ENCODE results near the gene MGME1. TPM values are rescaled to one million over a fixed set of nuclear protein-coding genes. Genes with fewer than 3 reads are reported as not detected.

The MGME1 gene
- total RNA-seq, 1 donor from 2014 or later = 14.2 TPM

DNA sequence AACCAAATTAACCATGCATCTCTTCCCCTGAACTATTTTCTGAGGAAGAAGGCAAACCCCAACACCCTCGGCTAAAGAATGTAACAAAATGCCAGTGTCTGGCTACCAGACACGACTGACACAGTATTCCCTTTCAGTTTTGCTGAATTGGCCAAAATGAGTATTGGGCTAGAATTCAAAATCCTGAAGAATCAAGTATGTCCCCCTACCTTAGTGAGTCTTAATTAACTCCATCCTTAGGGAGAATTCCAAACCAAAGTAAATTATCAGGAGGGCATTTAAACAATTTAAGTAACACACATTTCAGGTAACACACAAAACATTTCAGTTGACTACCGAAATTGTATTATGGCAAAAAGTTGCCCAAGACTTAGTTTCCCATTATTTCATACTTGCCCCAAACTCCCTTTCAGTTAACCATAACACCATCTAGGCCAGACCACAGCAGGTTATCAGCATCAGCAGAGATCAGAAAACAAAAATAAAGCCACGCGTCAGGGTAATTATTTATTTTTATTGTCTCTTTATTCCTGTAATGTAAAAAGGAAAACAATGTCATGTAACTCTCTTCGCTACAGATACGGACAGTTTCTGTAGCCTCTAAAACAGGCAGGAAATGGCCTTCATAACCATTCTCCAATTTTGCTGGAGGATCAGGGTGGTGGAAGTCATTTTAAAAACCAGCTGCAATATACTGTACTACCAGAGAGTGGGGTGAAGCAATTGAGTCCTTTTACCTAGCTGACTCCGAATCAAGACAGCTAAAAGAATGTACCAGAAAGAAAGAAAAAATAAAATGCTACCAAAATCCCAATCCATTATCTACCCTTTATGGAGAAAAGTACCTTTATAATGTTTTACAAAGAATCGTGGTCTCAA, 2.1 kb upstream of the MGME1 start:
- Histone ChIP-seq H3K9ac (ENCODE audit: low read length) (peak overlapping the region; percentile 98), H3K4me1 (ENCODE audit: insufficient read depth, low read length) (peaks cover 52% of the 10 kb centered on the region), H2AFZ (ENCODE audit: low read depth, low read length) (no peak overlapping the region), H3K4me3 (ENCODE audit: insufficient read depth, low read depth, low read length) (peak overlapping the region; percentile 90), H3K27me3 (ENCODE audit: insufficient read depth, low read length) (no peaks in the 10 kb centered on the region), H3K79me2 (ENCODE audit: insufficient read depth, low read length) (peaks cover 94% of the 10 kb centered on the region), H3K4me2 (ENCODE audit: low read length) (peak overlapping the region; percentile 95), H4K20me1 (ENCODE audit: insufficient read depth, low read length) (peaks cover 64% of the 10 kb centered on the region), H3K27ac (ENCODE audit: low read depth, low read length) (peak overlapping the region; percentile 99), H3K9me3 (ENCODE audit: insufficient read depth, low read depth, low read length) (no peaks in the 10 kb centered on the region), H3K36me3 (ENCODE audit: insufficient read depth, low read length) (peaks cover 6% of the 10 kb centered on the region)
- Mint-ChIP-seq H3K27me3 (ENCODE audit: low read depth, unreplicated experiment) (no peaks in the 10 kb centered on the region), H3K27ac (ENCODE audit: unreplicated experiment) (peak overlapping the region; percentile 91), H3K9me3 (ENCODE audit: unreplicated experiment) (no peaks in the 10 kb centered on the region), H3K4me1 (ENCODE audit: low read depth, unreplicated experiment) (peaks cover 28% of the 10 kb centered on the region), H3K4me3 (ENCODE audit: unreplicated experiment) (peak overlapping the region; percentile 85), H3K36me3 (ENCODE audit: low read depth, unreplicated experiment) (peaks cover 12% of the 10 kb centered on the region)
- TF ChIP-seq EZH2 (IDR thresholded peaks at IDR 0.05; ENCODE audit: insufficient read depth, low read length) = no peak
- TF ChIP-seq, protein P1, sequence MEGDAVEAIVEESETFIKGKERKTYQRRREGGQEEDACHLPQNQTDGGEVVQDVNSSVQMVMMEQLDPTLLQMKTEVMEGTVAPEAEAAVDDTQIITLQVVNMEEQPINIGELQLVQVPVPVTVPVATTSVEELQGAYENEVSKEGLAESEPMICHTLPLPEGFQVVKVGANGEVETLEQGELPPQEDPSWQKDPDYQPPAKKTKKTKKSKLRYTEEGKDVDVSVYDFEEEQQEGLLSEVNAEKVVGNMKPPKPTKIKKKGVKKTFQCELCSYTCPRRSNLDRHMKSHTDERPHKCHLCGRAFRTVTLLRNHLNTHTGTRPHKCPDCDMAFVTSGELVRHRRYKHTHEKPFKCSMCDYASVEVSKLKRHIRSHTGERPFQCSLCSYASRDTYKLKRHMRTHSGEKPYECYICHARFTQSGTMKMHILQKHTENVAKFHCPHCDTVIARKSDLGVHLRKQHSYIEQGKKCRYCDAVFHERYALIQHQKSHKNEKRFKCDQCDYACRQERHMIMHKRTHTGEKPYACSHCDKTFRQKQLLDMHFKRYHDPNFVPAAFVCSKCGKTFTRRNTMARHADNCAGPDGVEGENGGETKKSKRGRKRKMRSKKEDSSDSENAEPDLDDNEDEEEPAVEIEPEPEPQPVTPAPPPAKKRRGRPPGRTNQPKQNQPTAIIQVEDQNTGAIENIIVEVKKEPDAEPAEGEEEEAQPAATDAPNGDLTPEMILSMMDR (IDR thresholded peaks at IDR 0.05; ENCODE audit: insufficient read depth, low read depth, low read length) = peak; percentile 27
- DNase-seq (ENCODE audit: low read depth) (no peak), FAIRE-seq (no peak)

GRCh38 chr20:17967521-17968365, 1.1 kb upstream of the MGME1 start:
- Mint-ChIP-seq H3K27ac (ENCODE audit: unreplicated experiment) (peak overlapping the region; percentile 91), H3K27me3 (ENCODE audit: low read depth, unreplicated experiment) (no peaks in the 10 kb centered on the region), H3K4me1 (ENCODE audit: low read depth, unreplicated experiment) (peaks cover 24% of the 10 kb centered on the region), H3K4me3 (ENCODE audit: unreplicated experiment) (peak overlapping the region; percentile 85), H3K36me3 (ENCODE audit: low read depth, unreplicated experiment) (peaks cover 12% of the 10 kb centered on the region), H3K9me3 (ENCODE audit: unreplicated experiment) (no peaks in the 10 kb centered on the region)
- TF ChIP-seq, protein P1 (IDR thresholded peaks at IDR 0.05; ENCODE audit: insufficient read depth, low read depth, low read length) = no peak
- TF ChIP-seq EZH2 (IDR thresholded peaks at IDR 0.05; ENCODE audit: insufficient read depth, low read length) = no peak
- peaks cover 94% of the 10 kb centered on the region for H3K79me2 ChIP-seq (ENCODE audit: insufficient read depth, low read length)
- H3K4me3 ChIP-seq (ENCODE audit: insufficient read depth, low read depth, low read length) = peak overlapping the region; percentile 90
- DNase-seq (ENCODE audit: low read depth) (peak; percentile 53), FAIRE-seq (no peak)
- peak overlapping the region; percentile 99 for H3K27ac ChIP-seq (ENCODE audit: low read depth, low read length)
- no peaks in the 10 kb centered on the region for H3K9me3 ChIP-seq (ENCODE audit: insufficient read depth, low read depth, low read length)
- peaks cover 6% of the 10 kb centered on the region for H3K36me3 ChIP-seq (ENCODE audit: insufficient read depth, low read length)
- H2AFZ ChIP-seq (ENCODE audit: low read depth, low read length) = no peak overlapping the region
- no peaks in the 10 kb centered on the region for H3K27me3 ChIP-seq (ENCODE audit: insufficient read depth, low read length)
- peaks cover 50% of the 10 kb centered on the region for H3K4me1 ChIP-seq (ENCODE audit: insufficient read depth, low read length)
- peak overlapping the region; percentile 95 for H3K4me2 ChIP-seq (ENCODE audit: low read length)
- peaks cover 56% of the 10 kb centered on the region for H4K20me1 ChIP-seq (ENCODE audit: insufficient read depth, low read length)
- H3K9ac ChIP-seq (ENCODE audit: low read length) = peak overlapping the region; percentile 98
